GM19372 (cell line): ENCODE measurements around the gene LGALS3BP.
"Not testable (repeated sequence)": the region's sequence is repeated elsewhere in the genome, so short reads cannot be mapped to it uniquely, and the experiment has no call there.

ENCODE experiments used
- ATAC-seq: cut with Tn5 transposase; IDR thresholded peaks from one replicate; pipeline ENCODE4 v1.9.1; 2021; ENCODE audit warnings: mild to moderate bottlenecking, low read depth, moderate library complexity; ENCODE audit not compliant: unreplicated experiment

Gene LGALS3BP

GRCh38 chr17:78979780-78980623 lies at the start of gene LGALS3BP:
LGALS3BP (minus strand) TSS chr17:78979923; CDS start chr17:78977191, 2,732 bp downstream.
- ATAC-seq = no peak

- no peak for ATAC-seq
These were observed 49.0 kb upstream of the LGALS3BP start for GRCh38 chr17:79028496-79029326.

- ATAC-seq = no peak
These were observed 48.3 kb upstream of the LGALS3BP start for GRCh38 chr17:79027925-79028491.

GRCh38 chr17:79027274-79027924 lies 47.7 kb upstream of the LGALS3BP start:
- no peak for ATAC-seq

GRCh38 chr17:79026376-79027273 lies 46.9 kb upstream of the LGALS3BP start:
- ATAC-seq = no peak

GRCh38 chr17:79024901-79025737 lies 45.4 kb upstream of the LGALS3BP start:
- no peak for ATAC-seq

- ATAC-seq = no peak
These were observed 44.4 kb upstream of the LGALS3BP start, which contains the start of gene C1QTNF1 for GRCh38 chr17:79023886-79024771. C1QTNF1 (plus strand) TSS chr17:79024169; CDS start chr17:79043969, 19,800 bp downstream.

- ATAC-seq = no peak
These were observed 43.5 kb upstream of the LGALS3BP start for GRCh38 chr17:79023180-79023705.

GRCh38 chr17:79022507-79022991 lies 42.8 kb upstream of the LGALS3BP start:
- ATAC-seq = no peak

GRCh38 chr17:79021929-79022328 lies 42.2 kb upstream of the LGALS3BP start:
- not testable (repeated sequence) for ATAC-seq

- no peak for ATAC-seq
These were observed 41.0 kb upstream of the LGALS3BP start for GRCh38 chr17:79020631-79021301.

- ATAC-seq = no peak
These were observed 40.2 kb upstream of the LGALS3BP start for GRCh38 chr17:79019632-79020584.

- ATAC-seq = no peak
These were observed 39.5 kb upstream of the LGALS3BP start for GRCh38 chr17:79019261-79019631.

GRCh38 chr17:79018370-79018695 lies 38.6 kb upstream of the LGALS3BP start:
- no peak for ATAC-seq

- no peak for ATAC-seq
These were observed 38.0 kb upstream of the LGALS3BP start for GRCh38 chr17:79017546-79018369.
